Stimulated activated CD8-positive, alpha-beta memory T cell treated with anti-CD3 and anti-CD28 coated beads, Interleukin-15, amount 100 ng/mL, for 48 hours (primary cell): Measurements from ENCODE around the gene PLSCR4.
"Not testable (repeated sequence)": the region's sequence is repeated elsewhere in the genome, so short reads cannot be mapped to it uniquely, and the experiment has no call there.

ENCODE experiments used
- DNase-seq, 2 donors: peaks; one replicate each; pipeline ENCODE4 v3.0.0-alpha.2; 2020; ENCODE audit warnings: low read depth in 2 of 2

PLSCR4 gene, protein sequence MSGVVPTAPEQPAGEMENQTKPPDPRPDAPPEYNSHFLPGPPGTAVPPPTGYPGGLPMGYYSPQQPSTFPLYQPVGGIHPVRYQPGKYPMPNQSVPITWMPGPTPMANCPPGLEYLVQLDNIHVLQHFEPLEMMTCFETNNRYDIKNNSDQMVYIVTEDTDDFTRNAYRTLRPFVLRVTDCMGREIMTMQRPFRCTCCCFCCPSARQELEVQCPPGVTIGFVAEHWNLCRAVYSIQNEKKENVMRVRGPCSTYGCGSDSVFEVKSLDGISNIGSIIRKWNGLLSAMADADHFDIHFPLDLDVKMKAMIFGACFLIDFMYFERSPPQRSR

DNA sequence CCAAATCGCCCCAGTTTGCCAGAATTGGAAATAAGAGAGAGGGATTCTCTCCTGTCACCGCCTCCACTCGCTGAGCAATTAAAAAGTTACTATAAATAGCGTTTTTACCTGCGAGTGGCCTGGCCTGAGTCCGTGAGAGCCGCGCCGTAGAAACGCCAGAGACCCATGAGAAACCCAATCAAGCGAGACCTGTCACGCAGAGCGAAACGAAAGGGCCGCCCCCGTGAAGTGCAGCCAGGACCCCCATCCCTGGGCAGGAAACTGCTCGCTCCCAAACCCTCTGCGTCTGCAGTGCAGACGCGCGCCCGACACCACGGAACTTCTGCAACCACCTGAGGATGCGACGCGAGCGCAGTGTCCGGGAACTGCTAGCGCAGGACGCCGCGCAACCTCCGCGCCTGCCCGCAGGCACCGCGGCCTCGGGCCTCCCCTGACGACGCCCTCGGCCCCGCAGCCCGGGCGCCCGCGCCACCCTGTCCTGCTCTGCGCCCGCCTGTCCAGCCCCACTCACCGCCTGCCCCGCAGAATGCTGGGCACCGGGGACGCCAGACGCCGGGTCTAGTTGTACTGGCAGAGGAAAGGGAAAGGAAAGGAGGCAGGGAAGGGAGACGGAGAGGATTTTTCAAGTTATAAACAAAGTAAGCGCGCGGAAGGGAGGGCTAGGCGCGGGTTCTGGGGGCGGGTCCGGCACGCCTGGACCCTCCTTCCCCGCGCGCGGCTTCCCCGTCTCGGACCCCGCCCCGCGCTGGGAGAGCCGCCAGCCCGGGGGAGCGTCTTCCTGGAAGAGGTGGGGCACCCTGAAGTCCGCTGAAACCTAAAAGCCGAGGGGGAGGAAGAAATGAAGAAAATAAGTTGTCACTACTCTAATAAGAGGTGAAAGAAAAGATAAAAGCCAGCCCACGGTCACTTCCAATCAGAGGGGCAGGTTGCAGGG, at the start of gene PLSCR4:
PLSCR4 (minus strand) TSS at position 657 of the 934 bp plus-strand sequence. CDS start 29,034 bp downstream, outside the sequence.
- no peak for DNase-seq

DNA sequence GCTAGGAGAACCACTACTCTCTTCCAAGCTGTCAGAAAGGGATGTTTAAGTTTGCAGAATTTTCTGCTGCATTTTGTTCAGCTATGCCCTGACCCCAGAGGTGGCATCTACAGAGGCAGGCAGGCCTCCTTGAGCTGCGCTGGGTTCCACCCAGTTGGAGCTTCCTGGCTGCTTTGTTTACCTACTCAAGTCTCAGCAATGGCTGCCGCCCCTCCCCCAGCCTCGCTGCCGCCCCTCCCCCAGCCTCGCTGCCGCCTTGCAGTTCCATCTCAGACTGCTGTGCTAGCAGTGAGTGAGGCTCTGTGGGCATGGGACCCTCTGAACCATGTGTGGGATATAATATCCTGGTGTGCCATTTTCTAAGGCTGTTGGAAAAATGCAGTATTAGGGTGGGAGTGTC, 42.5 kb upstream of the PLSCR4 start:
- DNase-seq: not testable (repeated sequence)

DNA sequence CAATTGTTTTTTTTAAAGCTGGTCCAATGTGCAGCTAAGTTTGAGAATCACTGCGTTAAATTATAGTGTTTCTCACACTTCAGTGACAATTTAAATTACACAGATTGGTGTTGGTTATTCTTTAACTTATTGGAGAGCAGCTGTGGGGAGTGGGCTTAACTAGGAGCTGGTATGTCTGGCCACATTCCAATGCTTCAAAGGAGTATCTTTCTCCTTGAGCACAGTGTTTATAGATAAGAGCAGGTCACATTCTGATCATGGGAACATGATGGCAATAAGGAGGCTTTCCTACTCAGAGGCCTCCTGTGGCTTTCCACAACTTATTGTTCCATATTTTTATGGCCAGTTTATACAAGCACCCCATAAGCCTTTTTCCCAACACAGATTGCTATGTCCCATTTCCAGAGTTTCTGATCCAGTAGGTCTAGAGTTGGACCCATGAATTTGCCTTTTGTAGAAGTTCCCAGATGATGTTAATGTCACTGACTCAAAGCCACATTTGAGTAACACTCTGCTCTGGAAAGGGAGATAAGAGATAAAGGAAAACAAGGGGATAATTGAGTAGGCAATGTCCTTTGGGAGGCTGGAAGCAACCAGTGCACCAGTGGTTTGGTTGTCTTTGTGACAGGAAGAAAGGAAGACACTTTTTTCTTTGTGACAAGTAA, 33.0 kb upstream of the PLSCR4 start:
- DNase-seq: no peak

DNA sequence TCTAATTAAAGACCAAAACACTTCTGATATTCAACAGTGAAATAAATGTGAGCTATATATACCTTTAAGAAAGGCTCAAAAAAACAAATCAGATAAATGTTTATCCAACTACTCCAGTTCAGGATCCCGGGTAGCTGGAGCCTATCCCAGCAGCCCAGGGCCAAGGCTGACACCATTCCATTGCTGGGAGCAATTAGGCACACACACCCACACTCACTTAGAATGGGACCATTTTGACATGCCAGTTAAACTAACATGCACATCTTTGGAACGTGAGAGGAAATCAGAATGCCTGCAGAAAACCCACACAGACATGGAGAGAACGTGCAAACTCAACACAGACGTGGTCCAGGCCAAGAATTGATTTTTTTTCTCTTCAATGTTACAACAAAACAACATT, 30.0 kb upstream of the PLSCR4 start:
- no peak for DNase-seq

DNA sequence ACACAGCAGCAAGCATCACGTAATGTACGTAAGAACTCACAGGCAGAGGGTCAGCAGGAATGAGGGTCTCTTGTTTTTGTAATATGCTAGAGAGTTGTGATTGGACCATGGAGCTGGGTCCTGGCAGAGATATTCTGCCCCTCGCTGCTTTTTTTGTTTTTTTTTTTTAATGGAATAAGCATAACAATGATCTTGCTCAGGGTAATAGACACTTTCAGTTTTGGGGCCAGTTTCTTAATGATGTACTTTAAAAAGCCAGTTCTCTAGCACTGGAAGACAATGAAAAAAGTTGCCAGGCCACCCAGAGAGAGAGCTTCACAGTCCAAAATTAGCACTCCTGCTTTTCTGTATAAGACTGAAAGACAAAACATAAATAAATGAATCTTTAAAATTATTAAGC, 29.0 kb upstream of the PLSCR4 start:
- DNase-seq: no peak

DNA sequence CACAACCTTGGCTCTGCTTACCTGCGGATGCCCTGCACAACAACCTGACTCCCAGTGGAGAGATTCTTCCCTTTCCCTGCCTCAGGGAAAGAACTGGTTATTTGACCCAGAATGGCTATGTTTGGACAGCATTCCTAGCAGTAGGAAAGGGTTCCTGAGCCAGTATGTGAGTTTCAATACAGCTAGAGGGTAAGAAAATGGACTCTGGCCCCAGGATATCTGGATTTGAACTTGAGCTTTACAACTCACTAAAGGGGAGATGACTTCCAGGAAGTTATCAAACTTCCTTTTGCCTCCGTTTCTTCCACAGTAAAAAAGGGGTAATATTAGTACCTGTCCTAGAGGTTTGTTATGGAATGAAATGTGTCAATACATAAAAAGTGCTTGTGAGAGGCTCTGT, 28.1 kb upstream of the PLSCR4 start:
- DNase-seq: no peak

- no peak for DNase-seq
These were observed 27.2 kb upstream of the PLSCR4 start for GRCh38 chr3:146277953-146278631.

- DNase-seq: no peak
These were observed 24.6 kb upstream of the PLSCR4 start for GRCh38 chr3:146275476-146275875.

DNA sequence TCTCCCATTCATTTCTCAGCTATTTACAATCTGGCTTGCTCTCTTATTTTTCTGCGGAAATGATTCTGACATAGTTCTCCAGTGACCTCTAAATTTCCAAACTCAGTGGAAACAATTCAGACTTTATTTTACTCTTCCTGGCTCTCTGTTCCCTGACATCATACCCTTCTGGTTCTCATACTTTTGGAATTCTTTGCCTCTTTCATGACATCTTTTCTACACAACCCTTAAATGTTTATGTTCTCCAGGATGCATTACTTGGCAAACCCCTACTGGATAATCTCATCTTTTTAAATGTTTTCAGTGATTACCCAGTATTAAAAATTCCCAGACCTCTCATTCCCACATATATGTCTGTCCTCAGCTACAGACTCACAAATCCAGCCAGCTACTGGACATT, 23.9 kb upstream of the PLSCR4 start:
- DNase-seq: no peak

DNA sequence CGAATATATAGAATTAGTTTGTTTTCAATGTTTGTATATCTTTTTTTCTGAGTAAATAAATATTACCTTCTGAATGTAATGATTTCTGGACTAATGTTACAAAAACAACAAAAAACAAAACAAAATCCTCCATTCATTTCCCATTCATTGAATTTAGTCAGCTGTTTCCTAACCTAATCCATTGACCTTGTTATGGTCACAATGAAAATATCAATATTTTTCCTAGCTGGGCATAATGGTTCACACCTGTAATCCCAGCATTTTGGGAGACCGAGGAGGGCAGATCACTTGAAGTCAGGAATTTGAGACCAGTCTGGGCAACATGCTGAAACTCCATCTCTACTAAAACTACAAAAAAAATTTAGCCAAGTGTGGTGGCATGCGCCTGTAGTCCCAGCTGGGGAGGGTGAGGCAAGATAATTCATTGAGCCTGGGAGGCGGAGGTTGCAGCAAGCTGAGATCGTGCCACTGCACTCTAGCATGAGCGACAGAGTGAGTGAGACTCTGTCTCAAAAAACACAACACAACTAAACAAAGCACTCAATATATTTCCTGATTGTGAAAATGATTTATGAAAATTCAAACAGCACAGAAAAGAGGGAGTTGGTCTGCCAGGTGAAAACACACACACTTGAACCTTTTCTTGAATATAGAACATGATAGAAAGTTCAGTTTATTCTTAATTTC, 23.0 kb upstream of the PLSCR4 start:
- DNase-seq: no peak

DNA sequence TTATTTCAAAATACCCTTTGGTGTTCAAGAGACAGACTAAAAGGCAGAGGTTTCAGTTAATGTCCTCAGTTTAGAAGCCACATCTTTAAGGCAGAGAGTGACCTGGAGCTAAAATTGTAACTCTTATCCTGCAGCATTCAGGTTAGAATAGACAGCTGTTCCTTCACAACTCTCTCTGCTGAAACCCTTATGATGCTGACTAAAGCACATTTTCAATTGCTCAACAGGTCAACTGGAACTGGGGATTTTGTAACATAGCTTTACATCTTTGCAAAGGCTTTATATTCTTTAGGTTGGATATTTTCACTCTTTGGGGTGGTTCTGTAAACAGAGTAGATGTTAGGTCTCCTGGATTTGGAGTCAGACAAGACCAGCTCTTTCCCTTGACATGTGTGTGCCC, 20.3 kb upstream of the PLSCR4 start:
- DNase-seq: no peak

DNA sequence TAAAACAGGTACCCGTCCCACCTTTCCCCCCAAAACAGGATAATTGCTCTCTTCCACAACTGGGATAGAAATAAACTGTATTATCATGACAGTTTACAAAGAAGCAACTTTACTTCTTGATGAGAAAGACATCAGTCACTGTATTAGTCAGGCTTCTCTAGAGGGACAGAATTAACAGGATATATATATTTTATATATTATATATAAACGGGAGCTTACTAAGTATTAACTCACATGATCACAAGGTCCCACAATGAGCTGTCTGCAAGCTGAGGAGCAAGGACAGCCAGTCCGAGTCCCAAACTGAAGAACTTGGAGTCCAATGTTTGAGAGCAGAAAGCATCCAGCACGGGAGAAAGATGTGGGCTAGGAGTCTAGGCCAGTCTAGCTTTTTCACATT, 18.4 kb upstream of the PLSCR4 start:
- DNase-seq: no peak

DNA sequence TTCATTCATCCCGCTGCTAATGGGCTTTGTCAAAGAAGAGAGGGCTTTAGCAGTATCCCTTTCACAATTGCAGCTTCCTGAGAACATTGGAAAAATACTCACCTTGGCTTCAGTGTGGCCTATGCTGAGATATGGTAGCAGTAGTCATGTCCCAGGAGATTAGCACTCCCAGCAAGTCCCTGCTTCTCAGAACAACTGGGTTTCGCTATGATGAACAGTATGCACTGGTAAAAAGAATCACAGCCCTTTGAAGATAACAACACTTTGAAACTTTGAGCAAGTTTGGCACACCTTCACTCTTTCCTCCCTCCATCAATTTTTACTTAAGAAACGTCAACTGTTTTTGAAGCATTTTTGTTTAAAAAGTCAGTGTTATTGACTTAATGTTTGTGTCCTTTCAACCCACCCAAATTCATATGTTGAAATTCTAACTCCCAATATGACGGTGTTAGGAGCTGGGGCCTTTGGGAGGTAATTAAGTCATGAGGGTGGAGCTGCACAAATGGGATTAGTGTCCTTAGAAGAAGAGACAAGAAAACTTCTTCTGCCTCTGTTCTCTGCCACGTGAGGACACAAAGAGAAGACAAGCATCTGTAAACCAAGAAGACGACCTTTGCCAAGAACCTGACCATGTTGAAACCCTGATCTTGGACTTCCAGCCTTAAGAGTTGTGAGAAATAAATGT, 17.8 kb upstream of the PLSCR4 start:
- no peak for DNase-seq

DNA sequence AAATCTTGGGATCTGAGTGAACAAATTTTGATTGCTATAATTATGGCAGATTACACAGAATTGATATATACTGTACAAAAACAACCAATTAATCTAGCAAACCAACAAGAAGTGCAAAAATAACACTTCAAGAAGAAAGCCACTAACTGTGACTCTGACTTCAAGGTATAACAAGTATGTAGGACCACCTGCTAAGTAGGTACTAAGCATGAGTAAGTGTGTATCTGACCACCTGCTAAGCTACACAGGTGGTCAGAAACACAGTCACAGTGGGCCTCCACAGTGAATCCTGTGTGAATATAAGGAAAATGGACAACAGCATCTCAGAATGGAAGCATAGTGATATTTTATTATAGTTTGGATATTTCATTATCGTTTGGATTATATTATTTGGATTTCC, 14.8 kb upstream of the PLSCR4 start:
- DNase-seq: no peak

DNA sequence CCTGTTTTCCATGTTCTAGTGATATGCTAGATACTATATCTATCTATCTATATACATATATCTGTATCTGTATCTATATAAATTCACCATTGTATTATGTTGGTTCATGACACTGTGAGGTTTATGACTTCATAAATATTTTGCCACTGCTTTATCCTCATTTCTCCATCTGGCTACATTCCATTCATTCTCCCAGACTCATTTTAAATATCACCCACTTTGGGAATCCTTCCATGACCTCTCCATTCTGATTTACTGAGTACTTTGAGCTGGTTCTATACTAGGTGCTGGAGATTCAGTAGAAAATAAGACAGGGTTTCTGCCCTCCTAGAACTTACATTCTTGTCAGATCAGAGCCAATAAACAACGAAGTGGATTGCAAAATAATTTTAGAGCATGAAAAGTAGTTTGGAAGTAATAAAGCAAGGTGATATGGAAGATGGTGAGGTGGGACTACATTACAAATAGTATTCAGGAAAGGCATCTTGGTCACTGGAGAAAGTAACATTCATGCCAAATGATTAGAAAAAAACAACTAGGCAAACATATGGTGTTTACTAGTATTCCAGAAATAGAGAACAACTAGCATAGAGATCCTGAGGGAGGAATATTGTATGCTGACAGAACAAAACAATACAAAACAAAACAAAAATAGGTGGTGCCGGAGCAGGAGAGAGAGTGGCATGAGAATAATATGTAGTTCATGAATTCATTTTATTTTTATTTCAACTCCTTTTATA, 11.6 kb upstream of the PLSCR4 start:
- no peak for DNase-seq

GRCh38 chr3:146259880-146260589, 9.1 kb upstream of the PLSCR4 start:
- no peak for DNase-seq

DNA sequence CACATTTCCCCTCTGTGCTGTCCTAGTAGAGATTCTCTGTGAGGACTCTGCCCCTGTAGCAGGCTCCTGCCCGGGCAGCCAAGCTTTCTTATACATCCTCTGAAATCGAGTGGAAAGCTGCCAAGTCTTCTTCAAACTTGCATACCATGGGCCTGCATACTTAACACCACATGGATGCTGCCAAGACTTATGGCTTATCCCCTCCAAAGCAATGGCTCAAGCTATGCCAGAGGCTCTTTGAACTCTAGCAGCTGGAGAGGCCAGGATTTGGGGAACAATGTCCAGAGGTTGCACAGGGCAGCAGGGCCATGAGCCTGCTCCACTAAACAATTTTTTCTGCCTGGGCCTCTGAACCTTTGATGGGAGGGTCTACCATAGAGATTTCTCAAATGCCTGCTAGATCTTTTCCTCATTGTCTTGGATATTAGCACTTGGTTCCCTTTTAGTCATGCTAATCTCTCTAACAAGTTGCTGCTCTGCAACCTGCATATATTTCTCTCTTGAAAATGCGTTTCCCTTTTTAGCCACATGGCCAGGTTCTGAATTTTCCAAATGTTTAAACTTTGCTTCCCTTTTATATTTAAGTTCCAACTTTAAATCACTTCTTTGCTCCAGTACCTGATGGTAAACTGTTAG, 6.1 kb upstream of the PLSCR4 start:
- DNase-seq: no peak

GRCh38 chr3:146252445-146252844, 1.5 kb upstream of the PLSCR4 start:
- not testable (repeated sequence) for DNase-seq

GRCh38 chr3:146249921-146250320, 984 bp downstream of the PLSCR4 start:
- no peak for DNase-seq
